IPS-NIHi11 (cell line): Measurements from ENCODE around the gene MEGF11.

Experiments
- DNase-seq: peaks from one replicate; pipeline ENCODE4 v3.0.0; 2012; ENCODE audit warnings: mixed read lengths, low spot score

Gene MEGF11

GRCh38 chr15:66114863-66115425 is 138.6 kb downstream of the MEGF11 start:
- DNase-seq: no peak

- DNase-seq: no peak
Measured at GRCh38 chr15:66112388-66112787, 141.2 kb downstream of the MEGF11 start.

GRCh38 chr15:66111363-66111762 is 142.2 kb downstream of the MEGF11 start:
- no peak for DNase-seq

DNA sequence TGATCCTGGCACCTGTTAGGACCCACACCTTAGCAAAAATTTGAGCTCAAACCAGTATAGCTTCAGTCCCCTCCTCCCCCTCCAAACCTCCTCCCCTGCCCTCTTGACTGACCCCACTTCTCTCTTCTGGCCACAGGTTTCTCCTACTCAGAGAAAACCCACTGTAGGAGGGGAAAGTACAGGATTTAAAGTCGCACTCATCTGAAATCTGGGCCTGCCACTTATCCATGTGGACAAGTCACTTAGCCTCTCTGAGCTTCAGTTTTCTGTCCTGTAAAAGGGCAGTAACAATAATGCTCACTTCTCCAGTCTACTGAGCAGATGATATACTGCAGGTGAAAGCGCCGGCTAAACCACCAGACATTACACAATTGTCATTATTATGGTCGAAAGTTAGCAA is 142.7 kb downstream of the MEGF11 start:
- no peak for DNase-seq

GRCh38 chr15:66109826-66110225 is 143.7 kb downstream of the MEGF11 start:
- DNase-seq: no peak

DNA sequence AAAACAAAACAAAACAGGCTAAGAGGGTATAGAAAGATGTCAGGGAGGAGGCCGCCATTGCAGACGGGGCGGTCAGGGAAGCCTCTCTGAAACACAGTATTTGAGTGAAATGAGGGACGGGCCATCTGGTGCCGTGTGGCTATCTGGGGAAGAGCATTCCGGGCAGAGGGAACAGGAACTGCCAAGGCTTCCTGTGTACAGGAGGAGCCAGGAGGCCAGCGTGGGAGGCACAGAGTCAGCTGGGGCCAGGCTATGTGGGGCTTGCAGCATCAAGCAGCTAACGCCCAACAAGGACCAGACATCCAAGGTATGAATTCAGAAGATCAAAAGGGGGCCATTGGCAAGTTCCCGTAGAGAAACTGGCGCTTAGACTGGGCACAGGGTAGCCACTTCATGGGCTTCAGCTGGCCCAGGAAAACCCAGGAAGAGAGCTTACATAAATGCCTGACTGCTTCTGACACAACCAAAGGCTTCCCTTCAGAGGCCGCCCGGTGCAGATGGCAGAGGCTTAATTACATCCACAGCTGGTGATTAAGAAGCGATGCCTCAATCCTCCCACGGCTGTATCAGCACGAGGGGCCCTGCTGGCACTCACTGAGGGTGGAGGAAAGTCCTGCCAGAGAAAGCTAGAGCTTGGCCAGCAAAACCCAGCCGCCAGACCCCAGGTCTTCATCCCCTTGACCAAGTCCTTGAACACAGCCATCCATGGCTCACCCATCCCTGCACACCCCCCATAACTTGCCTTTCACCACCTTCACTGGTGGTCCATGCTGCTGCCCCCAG is 144.9 kb downstream of the MEGF11 start:
- no peak for DNase-seq

DNA sequence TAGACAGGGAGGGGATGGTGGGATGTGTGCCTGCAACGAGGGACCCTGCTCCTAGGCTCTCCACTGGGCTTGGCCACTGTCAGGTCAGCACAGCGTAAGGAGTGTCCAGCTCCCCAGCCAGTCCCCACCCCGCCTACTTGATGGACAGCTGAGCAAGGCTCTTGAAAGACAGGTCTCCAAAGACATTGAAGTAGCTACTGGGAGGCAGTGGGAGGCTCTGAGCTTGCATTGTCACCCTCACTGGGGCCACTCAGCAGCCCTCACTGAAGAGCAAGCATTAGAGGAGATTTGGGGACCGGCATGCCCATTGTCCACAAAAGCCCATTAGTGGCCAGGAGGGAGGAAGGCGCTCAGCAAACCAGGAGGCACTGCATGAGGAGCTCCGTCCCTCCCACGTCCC is 146.5 kb downstream of the MEGF11 start:
- no peak for DNase-seq

GRCh38 chr15:66105286-66106265 is 148.0 kb downstream of the MEGF11 start:
- no peak for DNase-seq

- DNase-seq: no peak
Measured at GRCh38 chr15:66103293-66103590, 150.3 kb downstream of the MEGF11 start.

GRCh38 chr15:66102563-66103292 is 150.8 kb downstream of the MEGF11 start:
- no peak for DNase-seq

GRCh38 chr15:66101715-66102395 is 151.7 kb downstream of the MEGF11 start:
- DNase-seq: peak; percentile 77

GRCh38 chr15:66100761-66101160 is 152.8 kb downstream of the MEGF11 start:
- DNase-seq: no peak

DNA sequence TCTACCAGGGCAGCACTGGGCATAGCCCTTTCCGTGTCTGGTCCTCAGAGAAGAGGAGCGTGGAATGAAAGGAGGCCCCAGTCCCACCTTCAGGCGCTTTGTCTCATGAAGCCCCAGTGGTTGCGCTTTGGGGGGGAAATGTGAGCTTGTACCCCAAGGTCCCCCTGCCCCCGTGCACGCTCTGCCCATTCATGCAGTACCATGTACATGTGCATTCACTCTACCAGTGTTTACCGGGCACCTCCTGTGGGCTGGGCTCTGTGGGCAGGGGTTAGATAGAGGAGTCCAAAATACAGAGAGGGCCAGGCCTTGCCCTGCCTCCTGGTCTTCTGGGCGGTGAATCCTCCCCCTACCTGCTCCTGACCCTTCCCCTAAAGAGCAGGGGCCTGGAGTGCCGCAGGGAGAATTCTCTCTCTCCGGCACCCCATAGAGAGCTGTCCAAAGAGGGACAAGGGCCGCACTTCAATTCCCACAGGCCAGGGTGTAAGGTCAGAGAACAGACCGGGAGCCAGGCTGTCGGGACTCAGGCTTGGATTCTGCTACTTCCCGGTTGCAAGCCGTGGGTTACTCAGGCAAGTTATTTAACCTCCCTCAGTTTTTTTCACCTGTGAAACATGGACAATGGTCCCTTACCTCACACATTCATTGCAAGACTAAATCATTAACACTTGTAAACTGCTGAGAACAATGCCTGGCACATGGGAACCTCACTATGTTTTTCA is 153.4 kb downstream of the MEGF11 start:
- no peak for DNase-seq

GRCh38 chr15:66098022-66098363 is 155.6 kb downstream of the MEGF11 start:
- no peak for DNase-seq

GRCh38 chr15:66097151-66098021 is 156.2 kb downstream of the MEGF11 start:
- DNase-seq: no peak

- no peak for DNase-seq
Measured at GRCh38 chr15:66096688-66097058, 156.9 kb downstream of the MEGF11 start.

DNA sequence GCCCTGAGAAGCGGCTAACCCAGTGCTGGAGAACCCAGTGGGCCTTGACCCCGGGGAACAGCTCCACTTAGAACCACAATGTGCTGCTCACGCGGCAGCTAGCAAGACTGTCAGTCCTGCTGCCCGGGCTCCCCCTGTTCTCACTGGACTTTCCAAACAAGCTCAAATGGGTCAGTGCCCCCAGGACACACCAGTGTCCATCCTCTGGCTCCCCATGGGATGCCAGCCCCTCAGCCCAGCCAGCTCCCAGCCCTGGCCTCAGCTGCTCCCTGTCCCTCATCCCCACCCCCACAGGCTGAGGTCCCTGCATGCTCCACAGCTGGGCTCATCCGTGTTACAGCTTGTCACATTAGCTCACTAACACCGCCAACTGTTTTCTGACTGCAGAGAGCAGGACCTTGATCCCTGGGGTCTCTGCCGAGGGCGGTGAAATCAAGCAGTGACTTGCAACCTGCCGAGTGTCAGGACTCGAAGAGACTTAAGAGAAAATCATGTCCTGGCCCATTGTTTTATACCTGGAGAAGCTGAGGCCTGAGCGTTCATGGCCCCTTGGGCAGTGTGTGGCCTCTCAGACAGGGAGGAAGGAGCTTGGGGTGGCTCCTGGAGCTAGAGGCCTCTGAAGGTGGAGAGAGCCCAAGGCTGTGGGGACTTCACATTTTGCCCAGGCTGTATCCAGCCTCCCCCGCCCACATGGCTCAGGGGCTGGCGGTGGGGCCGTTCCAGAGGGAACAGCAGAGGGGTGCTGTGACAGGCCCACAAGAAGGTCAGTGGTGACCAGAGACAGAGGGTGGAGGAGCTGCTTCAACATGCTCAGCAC is 157.5 kb downstream of the MEGF11 start:
- no peak for DNase-seq

- DNase-seq: no peak
Measured at GRCh38 chr15:66094331-66094730, 159.2 kb downstream of the MEGF11 start.
